GM12878 (cell line): ENCODE data around the gene CCBE1. TPM values are rescaled to one million over a fixed set of nuclear protein-coding genes. Genes with fewer than 3 reads are reported as not detected.

Experiments
- ATAC-seq: fragments of 200-7000 bp; cut with Tn5 transposase; 3 replicates; pipeline ENCODE4 v1.9.1; 2020; ENCODE audit warnings: mild to moderate bottlenecking, moderate library complexity
- BruUV-seq: library from RNA; stranded (reverse); fragments of 400-500 nt; replicated peaks from 2 replicates; lab custom pipeline; 2021; lab: Mats Ljungman, UMichigan
- CTCF ChIA-PET: fragments of 300-600 bp; sonication (Branson Sonifier 250); formaldehyde crosslinking; extraction: SDS; loops from one replicate; lab custom pipeline; 2021; ENCODE audit warnings: inconsistent platforms; lab: Yijun Ruan, JAX
- POLR2A ChIA-PET: fragments of 350-600 bp; formaldehyde crosslinking; extraction: SDS; loops from one replicate; lab custom pipeline; 2021; ENCODE audit warnings: inconsistent platforms; lab: Charles Lee
- RAD21 ChIA-PET: fragments of 300-600 bp; sonication (Branson Sonifier 250); formaldehyde crosslinking; loops from one replicate; lab custom pipeline; 2023; ENCODE audit warnings: antibody characterized with exemption; ENCODE audit not compliant: unreplicated experiment; lab: Charles Lee
- SMC1A ChIA-PET: fragments of 300-600 bp; sonication (Branson Sonifier 250); formaldehyde crosslinking; loops from one replicate; lab custom pipeline; 2023; ENCODE audit not compliant: unreplicated experiment, uncharacterized antibody; lab: Charles Lee
- DNase-seq: peaks from one replicate; pipeline ENCODE4 v3.0.0-alpha.2; 2011; ENCODE audit warnings: low read depth, low spot score
- FAIRE-seq: peaks from 3 replicates; lab custom pipeline; 2011; peaks lifted over from hg19 to GRCh38; lab: Jason Lieb, UNC
- H2AFZ ChIP-seq: 2 replicates; pipeline ENCODE4 v1.6.0; 2011; ENCODE audit warnings: low read depth, low read length, control low read depth; ENCODE audit not compliant: control insufficient read depth
- H3K27ac ChIP-seq: 2 replicates; pipeline ENCODE4 v1.5.1; 2011; ENCODE audit warnings: control low read depth; ENCODE audit not compliant: control insufficient read depth, insufficient read depth
- H3K27me3 ChIP-seq, 2 experiments: replicated peaks in 1 of 2; 2 replicates each; pipeline versions ENCODE4 v1.6.0 to v1.6.1; 2011; ENCODE audit warnings: low read length in 1 of 2; ENCODE audit not compliant: control insufficient read depth in 2 of 2, insufficient read depth in 2 of 2
- H3K36me3 ChIP-seq, 2 experiments: 2 replicates each; pipeline ENCODE4 v1.5.1; 2011; ENCODE audit warnings: low read length in 1 of 2; ENCODE audit not compliant: control insufficient read depth in 2 of 2, insufficient read depth in 2 of 2
- H3K4me1 ChIP-seq: 2 replicates; pipeline ENCODE4 v1.6.1; 2011; ENCODE audit warnings: mild to moderate bottlenecking, low read length, moderate library complexity, mixed read lengths; ENCODE audit not compliant: control insufficient read depth, insufficient read depth
- H3K4me2 ChIP-seq: 2 replicates; pipeline ENCODE4 v1.6.0; 2011; ENCODE audit warnings: control low read depth; ENCODE audit not compliant: control insufficient read depth, insufficient read depth
- H3K4me3 ChIP-seq: fragments of 200-600 bp; sonication (generic); 2 replicates; pipeline ENCODE4 v1.5.1; 2016
- H3K79me2 ChIP-seq: 2 replicates; pipeline ENCODE4 v1.6.0; 2011; ENCODE audit warnings: low read length; ENCODE audit not compliant: control insufficient read depth, insufficient read depth
- H3K9ac ChIP-seq: 2 replicates; pipeline ENCODE4 v1.8.0; 2011; ENCODE audit warnings: low read length, control low read depth, mixed read lengths; ENCODE audit not compliant: control insufficient read depth, insufficient read depth
- H3K9me3 ChIP-seq: replicated peaks from 3 replicates; pipeline ENCODE4 v1.5.1; 2011; ENCODE audit warnings: mild to moderate bottlenecking, low read length; ENCODE audit not compliant: control insufficient read depth, insufficient read depth
- H4K20me1 ChIP-seq: 2 replicates; pipeline ENCODE4 v1.6.0; 2011; ENCODE audit not compliant: control insufficient read depth, insufficient read depth
- BACH1 ChIP-seq: fragments of 450-650 bp; IDR thresholded peaks from 2 replicates; pipeline ENCODE4 v1.6.1; 2017; ENCODE audit warnings: mild to moderate bottlenecking, borderline replicate concordance
- CBX5 ChIP-seq: sonication (generic); IDR thresholded peaks from 2 replicates; pipeline ENCODE4 v1.6.1; 2016; ENCODE audit warnings: low read depth, moderate library complexity, mild to moderate bottlenecking, inconsistent platforms
- EED ChIP-seq: sonication (generic); IDR thresholded peaks from 2 replicates; pipeline ENCODE4 v1.6.1; 2016; ENCODE audit warnings: antibody characterized with exemption, low read depth
- FOXK2 ChIP-seq: fragments of 450-650 bp; IDR thresholded peaks from 2 replicates; pipeline ENCODE4 v1.6.1; 2017; ENCODE audit warnings: mild to moderate bottlenecking, moderate library complexity
- KAT2A ChIP-seq: conservative IDR thresholded peaks from 2 replicates; pipeline ENCODE4 v1.6.1; 2011; ENCODE audit warnings: low read depth, low read length; ENCODE audit not compliant: control insufficient read depth
- NR2C1 ChIP-seq: fragments of 450-650 bp; IDR thresholded peaks from 2 replicates; pipeline ENCODE4 v1.6.1; 2017; ENCODE audit warnings: antibody characterized with exemption, mild to moderate bottlenecking, moderate library complexity
- PAX5 ChIP-seq: IDR thresholded peaks from 2 replicates; pipeline ENCODE4 v1.6.1; 2011; ENCODE audit warnings: low read depth, low read length, borderline replicate concordance
- POU2F2 ChIP-seq: IDR thresholded peaks from 3 replicates; pipeline ENCODE4 v1.6.1; 2011; ENCODE audit warnings: low read depth, mild to moderate bottlenecking, low read length, borderline replicate concordance
- RB1 ChIP-seq: fragments of 450-650 bp; formaldehyde crosslinking; IDR thresholded peaks from 2 replicates; pipeline ENCODE4 v1.6.1; 2017; ENCODE audit warnings: mild to moderate bottlenecking, borderline replicate concordance
- RCOR1 ChIP-seq: conservative IDR thresholded peaks from 2 replicates; pipeline ENCODE4 v1.6.1; 2012; ENCODE audit warnings: low read depth, low read length, improper control_type of control experiment
- SIN3A ChIP-seq: IDR thresholded peaks from 2 replicates; pipeline ENCODE4 v1.6.1; 2012; ENCODE audit warnings: low read depth, low read length, improper control_type of control experiment
- ZBTB40 ChIP-seq: fragments of 450-650 bp; IDR thresholded peaks from 2 replicates; pipeline ENCODE4 v1.6.1; 2016; ENCODE audit warnings: mild to moderate bottlenecking, moderate library complexity, borderline replicate concordance
- WGBS: methylation state at CpG from one replicate; pipeline ENCODE4 v1.1.6; 2016; ENCODE audit warnings: low lambda C conversion rate; ENCODE audit not compliant: insufficient replicate concordance, insufficient coverage; ENCODE audit errors: missing lambda C conversion rate; 5-methylcytosine and 5-hydroxymethylcytosine counted together
- in situ Hi-C: fragments of 300-500 bp; cut with MboI; formaldehyde crosslinking; loops from 9 replicates; pipeline ENCODE4 v1.14.3; 2018; ENCODE audit warnings: mixed read lengths
- intact Hi-C: fragments of 100-400 bp; cut with micrococcal nuclease; formaldehyde crosslinking; loops from one replicate; pipeline ENCODE4 v1.14.2; 2022; ENCODE audit not compliant: unreplicated experiment
- polyA plus RNA-seq, 11 experiments: library from polyadenylated mRNA; depleted of rRNA in 4 of 11; unstranded in 6 of 11; stranded (reverse) in 5 of 11; fragments of >200 nt; fragmentation: Nextera tagmentation in 4 of 11; fragmentation: Illumina TruSeq in 1 of 11; extraction: Ambion mirVana in 4 of 11; extraction: Trizol in 1 of 11; gene quantifications; 1 replicate in 1 of 11; 2 replicates in 10 of 11; pipeline versions ENCODE4 v1.2.1 to v1.2.3, GENCODE V29; 2011 to 2016; ENCODE audit warnings: inconsistent platforms in 2 of 11, missing spikeins in 2 of 11, low read depth in 1 of 11
- total RNA-seq, 4 experiments: library from RNA; depleted of rRNA in 3 of 4; stranded (reverse); fragments of >200 nt in 3 of 4; fragmentation: Illumina TruSeq in 1 of 4; extraction: Trizol in 1 of 4; gene quantifications; 2 replicates each; pipeline versions ENCODE4 v1.2.1 to v1.2.3, GENCODE V29; 2013 to 2021
- TF ChIP-seq, protein P1 (sequence below): fragments of 450-650 bp; IDR thresholded peaks from 2 replicates; pipeline ENCODE4 v1.6.1; 2018; ENCODE audit warnings: mild to moderate bottlenecking, low read depth, moderate library complexity; ENCODE audit not compliant: partially characterized antibody
- TF ChIP-seq, protein P2 (sequence below): IDR thresholded peaks from 2 replicates; pipeline ENCODE4 v1.6.1; 2012; ENCODE audit warnings: low read depth, low read length, improper control_type of control experiment
- TF ChIP-seq, protein P3 (sequence below): fragments of 450-650 bp; IDR thresholded peaks from 2 replicates; pipeline ENCODE4 v1.6.1; 2016; ENCODE audit warnings: mild to moderate bottlenecking

Gene CCBE1
- total and polyA plus RNA-seq, 10 of the 15 experiments (the other 5 are each of a cell fraction or from before 2014, with no cell fraction given), result 0.03 to 0.49 (median 0.04) TPM; not detected in 7

GRCh38 chr18:59640721-59641120 is 56.5 kb downstream of the CCBE1 start (continued):
- TF ChIP-seq, protein P1, sequence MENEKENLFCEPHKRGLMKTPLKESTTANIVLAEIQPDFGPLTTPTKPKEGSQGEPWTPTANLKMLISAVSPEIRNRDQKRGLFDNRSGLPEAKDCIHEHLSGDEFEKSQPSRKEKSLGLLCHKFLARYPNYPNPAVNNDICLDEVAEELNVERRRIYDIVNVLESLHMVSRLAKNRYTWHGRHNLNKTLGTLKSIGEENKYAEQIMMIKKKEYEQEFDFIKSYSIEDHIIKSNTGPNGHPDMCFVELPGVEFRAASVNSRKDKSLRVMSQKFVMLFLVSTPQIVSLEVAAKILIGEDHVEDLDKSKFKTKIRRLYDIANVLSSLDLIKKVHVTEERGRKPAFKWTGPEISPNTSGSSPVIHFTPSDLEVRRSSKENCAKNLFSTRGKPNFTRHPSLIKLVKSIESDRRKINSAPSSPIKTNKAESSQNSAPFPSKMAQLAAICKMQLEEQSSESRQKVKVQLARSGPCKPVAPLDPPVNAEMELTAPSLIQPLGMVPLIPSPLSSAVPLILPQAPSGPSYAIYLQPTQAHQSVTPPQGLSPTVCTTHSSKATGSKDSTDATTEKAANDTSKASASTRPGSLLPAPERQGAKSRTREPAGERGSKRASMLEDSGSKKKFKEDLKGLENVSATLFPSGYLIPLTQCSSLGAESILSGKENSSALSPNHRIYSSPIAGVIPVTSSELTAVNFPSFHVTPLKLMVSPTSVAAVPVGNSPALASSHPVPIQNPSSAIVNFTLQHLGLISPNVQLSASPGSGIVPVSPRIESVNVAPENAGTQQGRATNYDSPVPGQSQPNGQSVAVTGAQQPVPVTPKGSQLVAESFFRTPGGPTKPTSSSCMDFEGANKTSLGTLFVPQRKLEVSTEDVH, result no peak
- TF ChIP-seq, protein P2, sequence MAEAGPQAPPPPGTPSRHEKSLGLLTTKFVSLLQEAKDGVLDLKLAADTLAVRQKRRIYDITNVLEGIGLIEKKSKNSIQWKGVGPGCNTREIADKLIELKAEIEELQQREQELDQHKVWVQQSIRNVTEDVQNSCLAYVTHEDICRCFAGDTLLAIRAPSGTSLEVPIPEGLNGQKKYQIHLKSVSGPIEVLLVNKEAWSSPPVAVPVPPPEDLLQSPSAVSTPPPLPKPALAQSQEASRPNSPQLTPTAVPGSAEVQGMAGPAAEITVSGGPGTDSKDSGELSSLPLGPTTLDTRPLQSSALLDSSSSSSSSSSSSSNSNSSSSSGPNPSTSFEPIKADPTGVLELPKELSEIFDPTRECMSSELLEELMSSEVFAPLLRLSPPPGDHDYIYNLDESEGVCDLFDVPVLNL, result no peak
- no peak for TF ChIP-seq SIN3A
- TF ChIP-seq, all 136 proteins: peak for 0

- no peak overlapping the region for H3K4me3 ChIP-seq
- H3K79me2 ChIP-seq, result no peaks in the 10 kb centered on the region
- no peak for FAIRE-seq
- ChIA-PET POLR2A (no interaction called here), SMC1A (no interaction called here), RAD21 (no interaction called here), CTCF (interaction anchor here (1.0 kb wide), 1 partner anchor 183 kb away, joined by 3 read pairs; no protein-coding TSS in a partner anchor)
- intact Hi-C loops (no loop called here), in situ Hi-C loops (no loop called here)
- DNase-seq, result no peak
- H3K9ac ChIP-seq, result no peak overlapping the region
- H3K9me3 ChIP-seq, result no peaks in the 10 kb centered on the region
- H4K20me1 ChIP-seq, result no peaks in the 10 kb centered on the region
- H3K4me1 ChIP-seq, result no peaks in the 10 kb centered on the region
- WGBS, result 23% methylated on average over 5 of the region's 5 CpGs
- H3K27ac ChIP-seq, result no peak overlapping the region
- H3K27me3 ChIP-seq, result no peaks in the 10 kb centered on the region; a peak in 1 of 4 replicates
- no peak overlapping the region for H2AFZ ChIP-seq
- H3K36me3 ChIP-seq, result no peaks in the 10 kb centered on the region
- ATAC-seq, result no peak
- no peak overlapping the region for H3K4me2 ChIP-seq
- BruUV-seq, result no TSS peak
- TF ChIP-seq RB1 (no peak), KAT2A (no peak), ZBTB40 (no peak), BACH1 (no peak), RCOR1 (no peak), PAX5 (no peak), CBX5 (no peak), EED (no peak), FOXK2 (no peak), NR2C1 (no peak), POU2F2 (no peak)
- TF ChIP-seq, protein P3, sequence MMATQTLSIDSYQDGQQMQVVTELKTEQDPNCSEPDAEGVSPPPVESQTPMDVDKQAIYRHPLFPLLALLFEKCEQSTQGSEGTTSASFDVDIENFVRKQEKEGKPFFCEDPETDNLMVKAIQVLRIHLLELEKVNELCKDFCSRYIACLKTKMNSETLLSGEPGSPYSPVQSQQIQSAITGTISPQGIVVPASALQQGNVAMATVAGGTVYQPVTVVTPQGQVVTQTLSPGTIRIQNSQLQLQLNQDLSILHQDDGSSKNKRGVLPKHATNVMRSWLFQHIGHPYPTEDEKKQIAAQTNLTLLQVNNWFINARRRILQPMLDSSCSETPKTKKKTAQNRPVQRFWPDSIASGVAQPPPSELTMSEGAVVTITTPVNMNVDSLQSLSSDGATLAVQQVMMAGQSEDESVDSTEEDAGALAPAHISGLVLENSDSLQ, result no peak
These were observed 57.4 kb downstream of the CCBE1 start for GRCh38 chr18:59639821-59640220.
